Measurements from ENCODE around the gene PFN3. TPM values are rescaled to one million over a fixed set of nuclear protein-coding genes. Genes with fewer than 3 reads are reported as not detected.

PFN3 gene
- total and polyA plus RNA-seq, 2 of the 13 experiments (the other 11 are each of a cell fraction or from before 2014, with no cell fraction given), result not detected

DNA sequence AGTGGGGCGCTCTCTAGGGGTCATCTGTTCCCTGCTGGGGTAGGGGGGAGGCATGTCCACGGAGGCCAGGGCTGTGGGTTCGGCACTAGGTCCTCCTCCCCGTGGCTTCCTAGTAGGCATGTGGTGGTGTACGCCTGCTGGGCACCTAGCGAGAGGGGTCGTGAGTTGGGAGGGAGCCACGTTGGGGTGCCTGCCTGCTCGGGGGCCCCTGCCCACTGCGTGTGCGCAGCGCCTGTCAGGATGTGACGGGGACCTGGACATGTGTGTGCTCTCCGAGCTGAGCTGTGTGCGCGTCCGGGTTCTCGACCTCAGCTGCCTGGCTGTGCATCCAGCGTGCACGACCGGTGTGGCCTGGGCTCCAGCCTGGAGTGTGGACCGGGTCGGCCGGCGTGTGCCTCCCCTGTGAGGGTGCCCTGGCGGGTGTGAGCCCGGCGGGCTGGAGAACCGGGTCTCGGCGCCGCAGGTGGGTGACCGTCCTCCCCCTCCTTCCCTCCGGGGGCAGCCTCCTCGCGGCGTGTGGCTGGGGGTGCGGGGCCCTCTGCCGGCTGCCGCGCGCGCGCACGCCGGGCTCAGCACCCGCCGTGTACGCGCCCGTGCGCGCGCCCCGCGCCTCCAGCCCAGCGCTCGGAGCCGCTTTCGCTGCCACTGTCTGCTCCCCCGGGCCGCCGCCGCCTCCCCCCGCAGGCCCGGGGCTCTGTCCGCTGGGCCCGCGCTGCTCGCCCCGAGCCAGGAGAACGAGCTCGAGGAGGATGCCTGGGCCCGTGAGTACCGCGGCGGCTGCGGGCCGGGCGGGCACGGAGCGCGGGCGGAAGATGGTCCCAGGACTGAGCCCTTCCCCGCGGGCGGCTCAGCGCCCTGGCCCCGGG is 46.0 kb upstream of the PFN3 start, which contains the start of gene PRR7 (continued):
- TF ChIP-seq CBFB (CRISPR knock-in tag; IDR thresholded peaks at IDR 0.05) (0 out of 2 replicates have a peak, but pooled peaks have one; percentile 33), ZNF768 (CRISPR knock-in tag; IDR thresholded peaks at IDR 0.05) (peak; percentile 82), ZZZ3 (CRISPR knock-in tag; IDR thresholded peaks at IDR 0.05; ENCODE audit: borderline replicate concordance) (no peak), ATF7 (IDR thresholded peaks at IDR 0.05) (no peak), ATF7 (CRISPR knock-in tag; IDR thresholded peaks at IDR 0.05) (no peak), ZNF138 (CRISPR knock-in tag; IDR thresholded peaks at IDR 0.05; ENCODE audit: low read depth) (0 out of 2 replicates have a peak, but pooled peaks have one; percentile 44), ZNF124 (CRISPR knock-in tag; IDR thresholded peaks at IDR 0.05) (no peak), ZNF331 (CRISPR knock-in tag; IDR thresholded peaks at IDR 0.05) (no peak), ZNF121 (CRISPR knock-in tag; IDR thresholded peaks at IDR 0.05) (no peak), HIVEP1 (CRISPR knock-in tag; IDR thresholded peaks at IDR 0.05) (0 out of 2 replicates have a peak, but pooled peaks have one; percentile 49), ZNF607 (CRISPR knock-in tag; IDR thresholded peaks at IDR 0.05; ENCODE audit: borderline replicate concordance) (no peak)
- TF ChIP-seq, protein P1, sequence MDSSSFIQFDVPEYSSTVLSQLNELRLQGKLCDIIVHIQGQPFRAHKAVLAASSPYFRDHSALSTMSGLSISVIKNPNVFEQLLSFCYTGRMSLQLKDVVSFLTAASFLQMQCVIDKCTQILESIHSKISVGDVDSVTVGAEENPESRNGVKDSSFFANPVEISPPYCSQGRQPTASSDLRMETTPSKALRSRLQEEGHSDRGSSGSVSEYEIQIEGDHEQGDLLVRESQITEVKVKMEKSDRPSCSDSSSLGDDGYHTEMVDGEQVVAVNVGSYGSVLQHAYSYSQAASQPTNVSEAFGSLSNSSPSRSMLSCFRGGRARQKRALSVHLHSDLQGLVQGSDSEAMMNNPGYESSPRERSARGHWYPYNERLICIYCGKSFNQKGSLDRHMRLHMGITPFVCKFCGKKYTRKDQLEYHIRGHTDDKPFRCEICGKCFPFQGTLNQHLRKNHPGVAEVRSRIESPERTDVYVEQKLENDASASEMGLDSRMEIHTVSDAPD (CRISPR knock-in tag; IDR thresholded peaks at IDR 0.05), result no peak
- TF ChIP-seq, protein P2, sequence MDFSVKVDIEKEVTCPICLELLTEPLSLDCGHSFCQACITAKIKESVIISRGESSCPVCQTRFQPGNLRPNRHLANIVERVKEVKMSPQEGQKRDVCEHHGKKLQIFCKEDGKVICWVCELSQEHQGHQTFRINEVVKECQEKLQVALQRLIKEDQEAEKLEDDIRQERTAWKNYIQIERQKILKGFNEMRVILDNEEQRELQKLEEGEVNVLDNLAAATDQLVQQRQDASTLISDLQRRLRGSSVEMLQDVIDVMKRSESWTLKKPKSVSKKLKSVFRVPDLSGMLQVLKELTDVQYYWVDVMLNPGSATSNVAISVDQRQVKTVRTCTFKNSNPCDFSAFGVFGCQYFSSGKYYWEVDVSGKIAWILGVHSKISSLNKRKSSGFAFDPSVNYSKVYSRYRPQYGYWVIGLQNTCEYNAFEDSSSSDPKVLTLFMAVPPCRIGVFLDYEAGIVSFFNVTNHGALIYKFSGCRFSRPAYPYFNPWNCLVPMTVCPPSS (IDR thresholded peaks at IDR 0.05), result no peak
- TF ChIP-seq, protein P3, sequence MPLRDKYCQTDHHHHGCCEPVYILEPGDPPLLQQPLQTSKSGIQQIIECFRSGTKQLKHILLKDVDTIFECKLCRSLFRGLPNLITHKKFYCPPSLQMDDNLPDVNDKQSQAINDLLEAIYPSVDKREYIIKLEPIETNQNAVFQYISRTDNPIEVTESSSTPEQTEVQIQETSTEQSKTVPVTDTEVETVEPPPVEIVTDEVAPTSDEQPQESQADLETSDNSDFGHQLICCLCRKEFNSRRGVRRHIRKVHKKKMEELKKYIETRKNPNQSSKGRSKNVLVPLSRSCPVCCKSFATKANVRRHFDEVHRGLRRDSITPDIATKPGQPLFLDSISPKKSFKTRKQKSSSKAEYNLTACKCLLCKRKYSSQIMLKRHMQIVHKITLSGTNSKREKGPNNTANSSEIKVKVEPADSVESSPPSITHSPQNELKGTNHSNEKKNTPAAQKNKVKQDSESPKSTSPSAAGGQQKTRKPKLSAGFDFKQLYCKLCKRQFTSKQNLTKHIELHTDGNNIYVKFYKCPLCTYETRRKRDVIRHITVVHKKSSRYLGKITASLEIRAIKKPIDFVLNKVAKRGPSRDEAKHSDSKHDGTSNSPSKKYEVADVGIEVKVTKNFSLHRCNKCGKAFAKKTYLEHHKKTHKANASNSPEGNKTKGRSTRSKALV (CRISPR knock-in tag; IDR thresholded peaks at IDR 0.05), result no peak
- TF ChIP-seq, protein P4, sequence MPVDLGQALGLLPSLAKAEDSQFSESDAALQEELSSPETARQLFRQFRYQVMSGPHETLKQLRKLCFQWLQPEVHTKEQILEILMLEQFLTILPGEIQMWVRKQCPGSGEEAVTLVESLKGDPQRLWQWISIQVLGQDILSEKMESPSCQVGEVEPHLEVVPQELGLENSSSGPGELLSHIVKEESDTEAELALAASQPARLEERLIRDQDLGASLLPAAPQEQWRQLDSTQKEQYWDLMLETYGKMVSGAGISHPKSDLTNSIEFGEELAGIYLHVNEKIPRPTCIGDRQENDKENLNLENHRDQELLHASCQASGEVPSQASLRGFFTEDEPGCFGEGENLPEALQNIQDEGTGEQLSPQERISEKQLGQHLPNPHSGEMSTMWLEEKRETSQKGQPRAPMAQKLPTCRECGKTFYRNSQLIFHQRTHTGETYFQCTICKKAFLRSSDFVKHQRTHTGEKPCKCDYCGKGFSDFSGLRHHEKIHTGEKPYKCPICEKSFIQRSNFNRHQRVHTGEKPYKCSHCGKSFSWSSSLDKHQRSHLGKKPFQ (CRISPR knock-in tag; IDR thresholded peaks at IDR 0.05; ENCODE audit: insufficient replicate concordance), result no peak
- TF ChIP-seq, protein P5, sequence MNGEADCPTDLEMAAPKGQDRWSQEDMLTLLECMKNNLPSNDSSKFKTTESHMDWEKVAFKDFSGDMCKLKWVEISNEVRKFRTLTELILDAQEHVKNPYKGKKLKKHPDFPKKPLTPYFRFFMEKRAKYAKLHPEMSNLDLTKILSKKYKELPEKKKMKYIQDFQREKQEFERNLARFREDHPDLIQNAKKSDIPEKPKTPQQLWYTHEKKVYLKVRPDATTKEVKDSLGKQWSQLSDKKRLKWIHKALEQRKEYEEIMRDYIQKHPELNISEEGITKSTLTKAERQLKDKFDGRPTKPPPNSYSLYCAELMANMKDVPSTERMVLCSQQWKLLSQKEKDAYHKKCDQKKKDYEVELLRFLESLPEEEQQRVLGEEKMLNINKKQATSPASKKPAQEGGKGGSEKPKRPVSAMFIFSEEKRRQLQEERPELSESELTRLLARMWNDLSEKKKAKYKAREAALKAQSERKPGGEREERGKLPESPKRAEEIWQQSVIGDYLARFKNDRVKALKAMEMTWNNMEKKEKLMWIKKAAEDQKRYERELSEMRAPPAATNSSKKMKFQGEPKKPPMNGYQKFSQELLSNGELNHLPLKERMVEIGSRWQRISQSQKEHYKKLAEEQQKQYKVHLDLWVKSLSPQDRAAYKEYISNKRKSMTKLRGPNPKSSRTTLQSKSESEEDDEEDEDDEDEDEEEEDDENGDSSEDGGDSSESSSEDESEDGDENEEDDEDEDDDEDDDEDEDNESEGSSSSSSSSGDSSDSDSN (CRISPR knock-in tag; IDR thresholded peaks at IDR 0.05), result peak; percentile 48
- TF ChIP-seq, protein P6, sequence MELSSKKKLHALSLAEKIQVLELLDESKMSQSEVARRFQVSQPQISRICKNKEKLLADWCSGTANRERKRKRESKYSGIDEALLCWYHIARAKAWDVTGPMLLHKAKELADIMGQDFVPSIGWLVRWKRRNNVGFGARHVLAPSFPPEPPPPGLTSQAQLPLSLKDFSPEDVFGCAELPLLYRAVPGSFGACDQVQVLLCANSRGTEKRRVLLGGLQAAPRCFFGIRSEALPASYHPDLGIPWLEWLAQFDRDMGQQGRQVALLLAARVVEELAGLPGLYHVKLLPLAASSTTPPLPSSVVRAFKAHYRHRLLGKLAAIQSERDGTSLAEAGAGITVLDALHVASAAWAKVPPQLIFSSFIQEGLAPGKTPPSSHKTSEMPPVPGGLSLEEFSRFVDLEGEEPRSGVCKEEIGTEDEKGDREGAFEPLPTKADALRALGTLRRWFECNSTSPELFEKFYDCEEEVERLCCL (CRISPR knock-in tag; IDR thresholded peaks at IDR 0.05; ENCODE audit: borderline replicate concordance), result no peak

Measured in HepG2 (cell line).